Stimulated activated CD8-positive, alpha-beta memory T cell treated with anti-CD3 and anti-CD28 coated beads, Interleukin-4, amount 100 ng/mL, for 48 hours (primary cell): ENCODE results near the gene EIF4G3.
"Not testable (repeated sequence)": the region's sequence is repeated elsewhere in the genome, so short reads cannot be mapped to it uniquely, and the experiment has no call there.

Experiments
- DNase-seq: peaks from one replicate; pipeline ENCODE4 v3.0.0-alpha.2; 2020

EIF4G3 gene

DNA sequence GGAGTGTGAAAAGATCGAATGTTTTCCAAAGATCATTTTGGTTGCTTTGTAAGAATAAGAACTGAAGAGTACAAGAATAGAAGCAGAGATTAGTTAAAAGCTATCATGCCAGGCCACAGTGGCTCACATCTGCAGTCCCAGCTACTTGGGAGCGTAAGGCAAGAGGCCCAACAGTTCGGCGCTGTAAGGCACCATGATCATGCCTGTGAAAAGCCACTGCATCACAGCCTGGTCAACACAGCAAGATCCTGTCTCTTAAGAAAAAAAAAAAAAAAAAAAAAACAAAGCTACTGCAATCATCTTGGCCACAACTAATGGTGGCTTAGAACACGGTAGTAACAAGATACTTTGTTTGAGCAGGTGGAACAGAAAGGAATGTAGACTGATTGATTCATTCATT is 116.2 kb downstream of the EIF4G3 start:
- no peak for DNase-seq

DNA sequence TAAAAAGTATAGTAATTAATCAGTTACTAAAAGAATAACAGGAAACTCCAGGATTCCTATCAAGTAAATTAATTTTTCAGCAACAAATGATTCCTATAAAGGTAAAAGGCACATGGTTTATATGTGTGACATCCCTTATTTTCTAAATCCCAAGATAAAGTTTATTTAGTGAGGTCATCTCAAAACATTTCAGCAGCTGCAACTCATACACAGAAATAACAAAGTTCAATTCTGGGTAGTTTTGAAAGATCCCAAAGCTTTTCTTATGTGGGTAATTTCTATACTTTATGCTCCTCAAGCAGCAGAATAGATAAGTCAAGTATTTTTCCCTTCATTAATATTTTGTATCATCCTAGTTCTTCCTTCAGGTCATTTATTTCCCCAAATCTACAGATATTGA is 117.7 kb downstream of the EIF4G3 start:
- DNase-seq = no peak

DNA sequence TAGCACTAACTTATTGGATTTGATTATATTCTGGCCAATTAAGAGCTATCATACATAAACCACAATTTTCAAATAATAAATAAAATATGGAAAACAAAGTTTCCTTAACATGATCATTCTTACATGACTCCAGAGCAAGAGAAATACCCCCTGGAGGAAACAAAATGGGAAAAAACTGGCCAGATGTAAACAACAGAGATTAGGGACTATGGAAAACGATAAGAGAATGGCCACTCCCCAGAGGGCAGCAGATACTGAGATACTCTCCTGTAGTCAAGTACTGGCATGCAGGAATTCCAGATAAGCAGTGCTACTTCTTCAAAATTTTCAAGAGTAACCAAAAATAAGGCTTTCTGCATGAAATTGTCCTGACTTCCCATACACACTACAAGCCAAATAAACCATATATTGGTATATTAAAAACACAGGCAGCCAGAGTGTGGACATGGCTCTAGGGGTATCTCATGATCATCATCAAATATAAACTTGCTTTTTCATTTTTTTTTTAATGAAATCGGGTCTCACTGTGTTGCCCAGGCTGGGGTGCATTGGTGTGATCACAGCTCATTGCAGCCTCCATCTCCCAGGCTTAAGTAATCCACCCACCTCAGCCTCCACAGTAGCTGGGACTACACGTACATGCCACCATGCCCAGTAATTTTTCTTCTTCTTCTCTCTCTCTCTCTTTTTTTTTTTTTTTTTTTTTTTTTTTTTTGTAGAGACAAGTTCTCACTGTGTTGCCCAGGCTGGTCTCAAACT is 118.5 kb downstream of the EIF4G3 start:
- no peak for DNase-seq

GRCh38 chr1:21053189-21053928 is 123.3 kb downstream of the EIF4G3 start:
- not testable (repeated sequence) for DNase-seq

- no peak for DNase-seq
Measured at GRCh38 chr1:21052034-21052433, 124.7 kb downstream of the EIF4G3 start.

GRCh38 chr1:21051177-21051825 is 125.4 kb downstream of the EIF4G3 start:
- DNase-seq = no peak

GRCh38 chr1:21050031-21050430 is 126.7 kb downstream of the EIF4G3 start:
- DNase-seq = no peak

GRCh38 chr1:21048462-21048861 is 128.2 kb downstream of the EIF4G3 start:
- DNase-seq = no peak

DNA sequence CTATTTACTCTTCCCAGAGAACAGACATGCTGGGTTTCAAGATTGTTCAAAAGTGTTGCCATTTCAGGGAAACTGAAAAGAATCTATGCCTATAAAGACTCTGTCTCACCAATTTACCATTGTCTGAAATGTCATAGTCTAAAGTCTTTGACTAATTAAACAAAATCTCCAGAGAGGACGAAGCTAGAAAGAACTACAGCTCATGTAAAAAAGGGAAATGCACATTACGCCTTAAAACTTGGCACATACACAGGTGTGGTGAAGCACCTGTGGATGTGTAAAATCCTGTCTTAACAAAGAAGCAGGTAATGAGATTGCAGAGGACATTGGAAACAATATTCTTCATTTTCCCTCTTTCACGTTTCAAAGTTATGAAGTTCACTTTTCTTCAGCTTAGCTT is 130.6 kb downstream of the EIF4G3 start:
- no peak for DNase-seq

- DNase-seq = no peak
Measured at GRCh38 chr1:21045351-21045750, 131.3 kb downstream of the EIF4G3 start.

DNA sequence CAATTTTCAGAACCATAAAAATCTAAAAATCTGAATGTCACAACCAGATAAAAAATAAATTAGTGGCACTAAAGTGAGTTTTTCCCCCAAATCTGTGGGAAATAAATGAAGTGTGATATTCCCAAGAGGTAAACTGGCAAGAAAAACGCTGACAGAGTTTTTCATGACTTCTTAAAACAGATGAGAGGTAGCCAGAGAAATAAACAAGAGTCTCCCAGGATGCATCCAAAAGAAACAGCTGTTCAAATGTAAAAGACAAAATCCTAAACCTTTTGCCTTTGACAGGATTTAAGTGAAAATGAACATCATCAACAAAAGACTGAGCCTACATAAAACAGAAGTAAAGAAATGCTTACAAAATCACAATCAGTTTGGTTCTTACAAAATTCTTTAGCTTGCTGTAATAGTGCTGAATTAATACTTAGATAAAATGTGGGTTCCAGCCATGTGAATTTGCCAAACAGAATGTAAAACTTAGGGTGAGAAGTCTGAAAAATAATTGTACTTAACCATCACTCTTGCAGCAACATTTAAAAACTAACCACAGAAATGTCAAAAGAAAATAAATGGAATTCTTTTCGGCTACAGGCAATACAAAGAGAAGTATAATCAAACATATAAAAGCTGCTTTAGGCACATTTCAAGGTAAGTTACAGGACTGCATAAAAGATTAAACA is 133.6 kb downstream of the EIF4G3 start:
- DNase-seq = no peak

DNA sequence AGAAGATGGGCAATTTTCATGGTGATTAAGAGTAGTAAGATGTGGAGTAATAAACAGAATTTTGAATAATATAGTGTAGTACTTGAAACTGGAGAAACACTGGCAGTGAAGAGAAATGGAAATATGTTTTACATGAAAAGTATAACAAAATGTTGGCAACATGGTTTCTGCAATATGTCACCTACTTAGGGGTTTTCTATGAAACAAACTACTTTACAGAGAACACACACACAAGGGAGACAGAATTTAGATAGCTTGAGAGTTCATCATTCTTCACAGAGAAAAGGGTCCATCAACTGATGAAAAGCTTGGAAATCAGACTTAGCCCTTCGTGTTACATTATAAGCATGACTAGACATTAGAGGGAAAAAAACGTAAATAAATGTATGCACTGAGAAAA is 135.2 kb downstream of the EIF4G3 start:
- DNase-seq = no peak

DNA sequence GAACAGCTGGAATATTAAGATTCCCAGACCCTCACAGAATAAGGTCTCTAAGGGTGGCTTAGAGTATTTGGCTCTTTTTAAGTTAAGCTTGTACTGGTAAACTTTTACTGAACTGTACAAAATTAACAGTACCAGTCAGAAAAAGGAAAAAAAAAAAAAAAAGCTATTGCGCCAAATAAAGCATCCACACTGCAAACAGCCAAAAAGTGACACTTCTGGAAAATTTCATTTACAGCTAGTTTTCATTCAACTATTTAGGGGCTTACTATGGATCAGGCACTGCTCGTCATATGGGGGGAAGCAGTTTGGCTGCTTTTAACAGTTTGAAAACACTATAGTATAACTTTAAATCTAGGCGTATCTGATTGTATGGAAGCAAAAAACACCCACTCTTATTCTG is 139.6 kb downstream of the EIF4G3 start:
- DNase-seq = no peak

- DNase-seq = no peak
Measured at GRCh38 chr1:21035794-21036193, 140.9 kb downstream of the EIF4G3 start.

GRCh38 chr1:21034725-21035628 is 141.7 kb downstream of the EIF4G3 start:
- DNase-seq = no peak

- DNase-seq = no peak
Measured at GRCh38 chr1:21032741-21033140, 144.0 kb downstream of the EIF4G3 start.

DNA sequence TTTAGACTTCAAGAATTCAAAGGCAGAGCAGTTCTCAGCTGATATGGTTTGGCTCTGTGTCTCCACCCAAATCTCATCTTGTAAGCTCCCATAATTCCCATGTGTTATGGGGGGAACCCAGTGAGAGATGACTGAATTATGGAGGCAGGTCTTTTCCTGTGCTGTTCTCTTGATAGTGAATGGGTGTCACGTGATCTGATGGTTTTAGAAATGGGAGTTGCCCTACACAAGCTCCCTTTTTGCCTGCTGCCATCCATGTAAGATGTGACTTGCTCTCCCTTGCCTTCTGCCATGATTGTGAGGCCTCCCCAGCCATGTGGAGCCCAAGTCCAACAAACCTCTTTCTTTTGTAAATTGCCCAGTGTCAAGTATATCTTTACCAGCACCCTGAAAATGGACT is 146.5 kb downstream of the EIF4G3 start:
- no peak for DNase-seq

DNA sequence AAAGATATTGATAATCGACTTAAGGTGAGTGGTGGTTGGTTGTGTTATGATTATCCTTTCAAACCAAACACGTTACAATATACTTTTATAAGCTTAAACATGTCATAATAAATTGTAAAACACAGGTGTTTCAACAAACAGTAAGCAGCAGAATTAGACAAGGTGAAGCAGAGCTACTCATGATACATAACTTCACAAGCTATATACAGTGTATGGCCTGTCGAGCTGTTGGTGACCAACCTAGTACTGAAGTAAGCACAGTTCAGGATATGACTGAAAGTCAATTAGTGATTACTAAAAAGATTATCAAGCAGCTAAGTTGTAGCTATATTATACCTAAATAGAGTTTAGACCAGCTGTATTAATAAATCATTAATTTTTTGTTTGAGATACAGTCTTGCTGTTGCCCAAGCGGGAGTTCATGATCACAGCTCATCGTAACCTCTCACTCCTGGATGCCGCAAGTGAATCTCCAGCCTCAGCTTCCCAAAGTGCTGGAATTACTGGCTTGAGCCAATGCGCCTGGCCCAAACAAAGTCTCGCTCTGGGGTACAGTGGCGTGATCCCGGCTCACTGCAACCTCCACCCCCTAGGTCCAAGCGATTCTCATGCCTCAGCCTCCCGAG is 148.1 kb downstream of the EIF4G3 start:
- DNase-seq = no peak

DNA sequence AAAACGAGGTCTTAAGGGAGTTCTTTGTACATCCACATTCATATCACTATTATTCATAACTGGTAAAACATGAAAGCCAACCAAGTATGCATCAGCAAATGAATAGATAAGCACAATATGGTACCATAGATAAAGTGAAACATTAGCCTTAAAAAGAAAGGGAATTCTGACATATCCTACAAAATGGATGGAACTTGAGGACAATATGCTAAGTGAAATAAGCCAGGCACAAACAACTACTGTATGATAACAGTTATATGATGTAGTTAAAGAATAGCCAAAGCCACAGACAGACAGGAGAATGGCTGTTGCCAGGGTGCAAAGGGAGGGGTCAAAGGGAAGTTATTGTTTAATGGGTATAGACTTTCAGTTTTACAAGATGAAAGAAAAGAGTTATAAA is 148.9 kb downstream of the EIF4G3 start:
- DNase-seq = no peak

- DNase-seq = no peak
Measured at GRCh38 chr1:21024918-21025317, 151.8 kb downstream of the EIF4G3 start.

- not testable (repeated sequence) for DNase-seq
Measured at GRCh38 chr1:21024136-21024896, 152.4 kb downstream of the EIF4G3 start.
